Measurements from ENCODE around the gene HHAT. TPM values are rescaled to one million over a fixed set of nuclear protein-coding genes. Genes with fewer than 3 reads are reported as not detected.
A peak's percentile ranks its signal among the peaks of the same experiment; 100 is the strongest.

Gene HHAT
- total and polyA plus RNA-seq, 9 of the 15 experiments (the other 6 are each of a cell fraction or from before 2014, with no cell fraction given) = 0.07 to 0.16 (median 0.13) TPM; not detected in 1

GRCh38 chr1:210407207-210407886, 78.6 kb downstream of the HHAT start (continued):
- peak; percentile 59; the same call in 1 of the 2 replicates for TF ChIP-seq REST (IDR thresholded peaks at IDR 0.05; ENCODE audit: borderline replicate concordance)
- TF ChIP-seq REST (CRISPR knock-in tag; IDR thresholded peaks at IDR 0.05; ENCODE audit: low read depth) = no peak
- TF ChIP-seq KLF10 (CRISPR knock-in tag; IDR thresholded peaks at IDR 0.05) = no peak
- TF ChIP-seq ZNF174 (CRISPR knock-in tag; IDR thresholded peaks at IDR 0.05) = no peak
- TF ChIP-seq TAF7 (tag; IDR thresholded peaks at IDR 0.05) = no peak
- TF ChIP-seq DEAF1 (CRISPR knock-in tag; IDR thresholded peaks at IDR 0.05) = peak; percentile 72
- no peak for TF ChIP-seq RREB1 (CRISPR knock-in tag; IDR thresholded peaks at IDR 0.05)
- TF ChIP-seq MEF2A (IDR thresholded peaks at IDR 0.05; ENCODE audit: control insufficient read depth, low read depth, low read length) = no peak
